Suprapubic skin (tissue), 3 donors: ENCODE results near the gene FAM136A.

Source experiments
- EP300 ChIP-seq: sonication (generic); formaldehyde crosslinking; IDR thresholded peaks from one replicate; pipeline ENCODE4 v1.6.1; 2017; ENCODE audit warnings: antibody characterized with exemption
- POLR2A ChIP-seq, 2 donors: fragments of 450-650 bp; IDR thresholded peaks; one replicate each; pipeline ENCODE4 v1.6.1; 2017; ENCODE audit warnings: antibody characterized with exemption in 2 of 2, mild to moderate bottlenecking in 2 of 2, moderate library complexity in 2 of 2
- TF ChIP-seq, protein P1 (sequence below), 2 donors: fragments of 200-600 bp in 1 of 2; fragments of 450-650 bp in 1 of 2; sonication (generic) in 1 of 2; IDR thresholded peaks; one replicate each; pipeline ENCODE4 v1.5.1; 2016 to 2019; ENCODE audit warnings: antibody characterized with exemption in 2 of 2, mild to moderate bottlenecking in 1 of 2, moderate library complexity in 1 of 2

GRCh38 chr2:70270323-70270722 is 31.5 kb downstream of the FAM136A start:
- TF ChIP-seq, protein P1, sequence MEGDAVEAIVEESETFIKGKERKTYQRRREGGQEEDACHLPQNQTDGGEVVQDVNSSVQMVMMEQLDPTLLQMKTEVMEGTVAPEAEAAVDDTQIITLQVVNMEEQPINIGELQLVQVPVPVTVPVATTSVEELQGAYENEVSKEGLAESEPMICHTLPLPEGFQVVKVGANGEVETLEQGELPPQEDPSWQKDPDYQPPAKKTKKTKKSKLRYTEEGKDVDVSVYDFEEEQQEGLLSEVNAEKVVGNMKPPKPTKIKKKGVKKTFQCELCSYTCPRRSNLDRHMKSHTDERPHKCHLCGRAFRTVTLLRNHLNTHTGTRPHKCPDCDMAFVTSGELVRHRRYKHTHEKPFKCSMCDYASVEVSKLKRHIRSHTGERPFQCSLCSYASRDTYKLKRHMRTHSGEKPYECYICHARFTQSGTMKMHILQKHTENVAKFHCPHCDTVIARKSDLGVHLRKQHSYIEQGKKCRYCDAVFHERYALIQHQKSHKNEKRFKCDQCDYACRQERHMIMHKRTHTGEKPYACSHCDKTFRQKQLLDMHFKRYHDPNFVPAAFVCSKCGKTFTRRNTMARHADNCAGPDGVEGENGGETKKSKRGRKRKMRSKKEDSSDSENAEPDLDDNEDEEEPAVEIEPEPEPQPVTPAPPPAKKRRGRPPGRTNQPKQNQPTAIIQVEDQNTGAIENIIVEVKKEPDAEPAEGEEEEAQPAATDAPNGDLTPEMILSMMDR (IDR thresholded peaks at IDR 0.05): no peak
- TF ChIP-seq EP300 (no peak), POLR2A (IDR thresholded peaks at IDR 0.05) (no peak)
